Effector CD4-positive, alpha-beta T cell (primary cell): ENCODE data around the gene ORMDL2.
A peak's percentile ranks its signal among the peaks of the same experiment; 100 is the strongest.
"Not testable (repeated sequence)": the region's sequence is repeated elsewhere in the genome, so short reads cannot be mapped to it uniquely, and the experiment has no call there.

Source experiments
- DNase-seq: peaks from one replicate; pipeline ENCODE4 v3.0.0-alpha.2; 2020

The ORMDL2 gene

GRCh38 chr12:55829967-55830600 is 12.2 kb downstream of the ORMDL2 start:
- peak; percentile 19 for DNase-seq

- no peak for DNase-seq
These were observed 13.0 kb downstream of the ORMDL2 start for GRCh38 chr12:55830601-55831446.

- DNase-seq = no peak
These were observed 13.6 kb downstream of the ORMDL2 start for GRCh38 chr12:55831447-55831815.

DNA sequence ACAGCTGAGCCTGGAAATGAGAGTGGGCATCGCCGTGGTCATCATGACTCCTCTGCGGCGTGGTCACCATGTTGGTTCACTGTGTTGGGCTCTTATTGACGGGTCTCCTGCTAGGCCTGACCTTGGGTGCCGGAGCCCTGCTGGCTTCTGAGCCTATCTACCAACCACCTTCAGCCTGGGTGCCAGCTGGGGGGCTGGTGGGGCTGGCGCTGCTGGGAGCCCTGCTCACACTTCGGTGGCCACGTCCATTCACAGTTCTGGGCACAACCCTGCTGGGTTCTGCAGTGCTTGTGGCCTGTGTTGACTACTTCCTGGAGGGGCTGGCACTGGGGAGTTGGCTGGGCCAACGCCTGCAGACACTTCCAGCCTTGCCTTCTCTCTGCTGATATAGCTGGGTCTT is 15.2 kb downstream of the ORMDL2 start:
- no peak for DNase-seq

GRCh38 chr12:55834400-55834799 is 16.6 kb downstream of the ORMDL2 start:
- not testable (repeated sequence) for DNase-seq

GRCh38 chr12:55838361-55838760 is 20.5 kb downstream of the ORMDL2 start:
- no peak for DNase-seq

DNA sequence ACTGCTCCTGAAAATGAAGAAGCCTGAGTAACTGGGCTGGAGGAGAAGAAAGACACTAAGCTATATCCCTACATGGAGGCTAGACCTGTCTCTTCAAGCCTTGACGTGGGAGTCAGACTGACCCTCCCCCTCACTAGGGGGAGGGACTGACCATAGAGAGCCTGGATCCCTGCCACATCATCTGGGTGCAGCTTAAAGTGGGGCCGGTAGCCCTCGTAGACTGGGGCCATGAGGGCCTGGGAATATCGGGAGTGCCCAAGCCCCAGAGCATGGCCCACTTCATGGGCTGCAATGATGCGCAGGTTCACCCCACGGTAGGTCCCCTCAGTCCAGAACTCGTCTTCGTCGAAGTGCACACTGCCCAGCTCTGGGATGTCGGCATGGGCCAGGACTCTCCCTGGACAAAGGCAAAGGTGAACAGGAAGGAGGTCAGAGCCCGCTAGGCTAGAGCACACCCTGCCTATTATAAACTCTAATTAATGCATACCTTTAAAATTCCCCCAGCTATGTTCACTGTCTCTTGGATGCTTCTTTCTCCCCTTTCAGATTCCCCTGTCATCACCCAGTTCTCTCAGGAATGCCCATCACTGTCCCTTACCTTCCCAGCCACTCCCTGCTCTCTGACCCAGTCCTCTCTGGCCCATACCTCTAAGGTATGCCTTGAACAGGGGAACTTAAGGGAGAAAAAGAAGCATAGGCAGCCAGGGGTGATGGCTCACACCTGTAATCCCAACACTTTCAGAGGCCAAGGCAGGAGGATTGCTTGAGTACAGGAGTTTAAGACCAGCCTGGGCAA is 21.7 kb downstream of the ORMDL2 start:
- no peak for DNase-seq

GRCh38 chr12:55840581-55841351 is 22.9 kb downstream of the ORMDL2 start:
- no peak for DNase-seq

GRCh38 chr12:55842681-55843429 is 25.0 kb downstream of the ORMDL2 start, which contains the start of gene MMP19:
TSS of gene MMP19 (minus strand) at chr12:55842936. CDS start at chr12:55842830, 106 bp downstream.
- no peak for DNase-seq

GRCh38 chr12:55843431-55843830 is 25.6 kb downstream of the ORMDL2 start:
- DNase-seq = no peak

DNA sequence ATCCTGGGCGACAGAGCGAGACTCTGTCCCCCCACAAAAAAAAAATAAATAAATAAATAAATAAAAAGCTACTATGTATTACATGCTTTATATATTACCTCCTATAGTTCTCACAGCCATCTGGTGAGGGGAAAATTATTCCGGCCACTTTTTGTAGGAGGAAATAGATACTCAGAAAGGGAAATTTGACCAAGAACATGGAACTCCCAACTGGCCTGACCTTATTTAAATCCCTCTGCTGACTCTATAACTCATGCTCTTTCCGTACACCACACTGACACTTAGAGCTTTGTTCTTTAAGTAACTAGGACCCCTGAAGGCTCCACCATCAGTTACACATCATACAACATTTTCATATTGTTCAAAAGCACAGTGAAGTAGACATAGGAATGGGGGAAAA is 27.1 kb downstream of the ORMDL2 start:
- no peak for DNase-seq

GRCh38 chr12:55845361-55845760 is 27.5 kb downstream of the ORMDL2 start:
- no peak for DNase-seq

- DNase-seq = no peak
These were observed 28.1 kb downstream of the ORMDL2 start for GRCh38 chr12:55845785-55846496.

DNA sequence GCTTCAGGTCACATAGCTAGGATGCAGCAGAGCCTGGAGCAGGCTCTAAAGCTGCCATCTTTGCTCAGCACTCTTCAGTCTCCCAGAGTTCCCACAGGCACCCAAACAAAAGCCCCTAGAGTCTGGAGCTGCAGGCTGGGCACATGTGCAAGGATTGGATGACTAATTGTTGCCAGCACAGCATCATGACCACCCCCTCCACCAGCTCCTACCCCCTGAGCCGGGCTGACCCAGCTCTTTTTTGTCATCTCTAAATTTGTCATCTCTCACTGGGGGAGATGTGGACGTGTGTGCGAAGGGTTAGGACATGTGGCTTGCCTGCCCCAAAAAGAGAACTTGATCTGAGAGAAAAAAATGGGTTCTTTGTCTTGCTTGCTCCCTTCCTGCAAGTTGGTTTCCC is 29.2 kb downstream of the ORMDL2 start:
- DNase-seq = no peak

- DNase-seq = no peak
These were observed 29.9 kb downstream of the ORMDL2 start for GRCh38 chr12:55847603-55848291.

DNA sequence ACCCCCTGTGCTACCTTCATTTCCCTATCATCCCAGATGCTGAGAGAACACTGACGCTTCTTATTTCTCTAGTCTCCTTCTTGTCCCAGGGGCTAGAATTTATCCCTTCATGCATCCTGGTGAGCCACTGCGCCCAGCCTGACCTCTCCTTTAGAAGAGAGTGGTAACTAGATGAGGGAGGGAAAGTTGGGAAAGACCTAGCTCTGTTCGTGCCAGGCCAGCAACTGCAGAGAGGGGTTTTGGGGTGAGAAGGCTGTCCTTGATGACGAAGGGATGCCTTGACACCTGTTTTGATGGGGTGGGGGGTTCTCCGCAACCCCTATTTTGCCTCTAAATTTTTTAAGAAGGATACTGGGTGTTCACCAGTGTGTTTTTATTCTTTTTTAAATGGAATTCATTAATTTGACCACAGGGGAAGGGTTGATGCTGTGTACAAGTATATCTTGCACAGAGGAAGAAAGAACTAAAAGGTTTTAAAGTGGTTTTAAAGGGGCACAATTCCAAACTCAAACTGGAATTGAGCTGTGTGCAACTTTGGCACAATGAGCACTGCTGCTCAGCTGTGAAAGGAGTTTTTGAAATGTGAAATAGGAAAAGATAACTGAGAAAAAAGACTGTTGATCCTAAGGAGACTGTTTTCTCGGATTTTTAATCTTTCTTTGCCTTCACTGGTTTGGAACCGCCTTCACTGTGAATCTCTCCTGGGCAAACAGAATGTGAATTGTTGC is 31.9 kb downstream of the ORMDL2 start:
- no peak for DNase-seq

DNA sequence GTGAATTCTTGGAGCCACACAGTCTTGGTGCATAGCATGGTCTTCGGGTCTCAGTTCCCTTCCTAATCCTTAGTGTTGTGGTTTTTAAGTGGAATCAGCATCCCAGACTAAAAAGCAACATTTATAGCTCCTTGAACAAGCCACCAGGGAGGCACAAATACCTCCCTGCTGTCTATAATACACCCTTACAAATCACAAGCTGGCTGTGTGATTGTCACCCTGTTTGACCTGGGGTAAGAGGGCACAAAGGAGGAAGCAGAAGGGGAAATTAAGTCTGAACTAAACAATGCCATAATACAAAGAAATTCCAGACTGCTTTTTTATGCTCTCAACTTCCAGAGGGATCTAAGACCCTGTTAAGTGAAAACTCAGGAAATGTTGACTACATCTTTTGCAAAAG is 32.6 kb downstream of the ORMDL2 start:
- no peak for DNase-seq

GRCh38 chr12:55850893-55851292 is 33.1 kb downstream of the ORMDL2 start:
- no peak for DNase-seq

GRCh38 chr12:55852740-55853139 is 34.9 kb downstream of the ORMDL2 start:
- DNase-seq = no peak

DNA sequence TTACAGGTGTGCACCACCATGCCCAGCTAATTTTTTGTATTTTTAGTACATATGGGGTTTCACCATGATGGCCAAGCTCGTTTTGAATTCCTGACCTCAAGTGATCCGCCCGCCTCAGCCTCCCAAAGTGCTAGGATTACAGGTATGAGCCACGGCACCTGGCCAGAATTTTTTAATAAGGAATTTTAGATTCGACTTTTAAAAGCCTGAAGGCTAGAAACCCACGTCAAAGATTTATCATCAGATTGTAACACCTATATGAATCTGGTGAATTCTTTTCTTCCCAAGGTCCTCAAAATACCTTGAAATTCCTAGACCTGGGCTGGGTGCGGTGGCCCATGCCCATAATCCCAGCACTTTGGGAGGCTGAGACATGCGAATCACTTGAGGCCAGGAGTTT is 43.6 kb downstream of the ORMDL2 start:
- DNase-seq = no peak
